ENCODE data around the gene DENND4A.

GRCh38 chr15:65620833-65621232 lies 171.3 kb downstream of the DENND4A start:
- TF ChIP-seq, protein P1, sequence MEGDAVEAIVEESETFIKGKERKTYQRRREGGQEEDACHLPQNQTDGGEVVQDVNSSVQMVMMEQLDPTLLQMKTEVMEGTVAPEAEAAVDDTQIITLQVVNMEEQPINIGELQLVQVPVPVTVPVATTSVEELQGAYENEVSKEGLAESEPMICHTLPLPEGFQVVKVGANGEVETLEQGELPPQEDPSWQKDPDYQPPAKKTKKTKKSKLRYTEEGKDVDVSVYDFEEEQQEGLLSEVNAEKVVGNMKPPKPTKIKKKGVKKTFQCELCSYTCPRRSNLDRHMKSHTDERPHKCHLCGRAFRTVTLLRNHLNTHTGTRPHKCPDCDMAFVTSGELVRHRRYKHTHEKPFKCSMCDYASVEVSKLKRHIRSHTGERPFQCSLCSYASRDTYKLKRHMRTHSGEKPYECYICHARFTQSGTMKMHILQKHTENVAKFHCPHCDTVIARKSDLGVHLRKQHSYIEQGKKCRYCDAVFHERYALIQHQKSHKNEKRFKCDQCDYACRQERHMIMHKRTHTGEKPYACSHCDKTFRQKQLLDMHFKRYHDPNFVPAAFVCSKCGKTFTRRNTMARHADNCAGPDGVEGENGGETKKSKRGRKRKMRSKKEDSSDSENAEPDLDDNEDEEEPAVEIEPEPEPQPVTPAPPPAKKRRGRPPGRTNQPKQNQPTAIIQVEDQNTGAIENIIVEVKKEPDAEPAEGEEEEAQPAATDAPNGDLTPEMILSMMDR (IDR thresholded peaks at IDR 0.05): no peak
- no peak for TF ChIP-seq EZH2 (IDR thresholded peaks at IDR 0.05; ENCODE audit: borderline replicate concordance, insufficient read depth, low read depth, low read length, poor library complexity, severe bottlenecking)
